Gastroesophageal sphincter (tissue), 3 donors: Measurements from ENCODE around the gene FBXW4.

Experiments used
- EP300 ChIP-seq: sonication (generic); formaldehyde crosslinking; IDR thresholded peaks from one replicate; pipeline ENCODE4 v1.6.1; 2017; ENCODE audit warnings: antibody characterized with exemption, mild to moderate bottlenecking
- POLR2A ChIP-seq, 2 donors: fragments of 450-650 bp; IDR thresholded peaks; one replicate each; pipeline ENCODE4 v1.6.1; 2017; ENCODE audit warnings: antibody characterized with exemption in 2 of 2, mild to moderate bottlenecking in 2 of 2, moderate library complexity in 1 of 2
- POLR2AphosphoS5 ChIP-seq: sonication (generic); formaldehyde crosslinking; IDR thresholded peaks from one replicate; pipeline ENCODE4 v1.6.1; 2017; ENCODE audit warnings: antibody characterized with exemption
- TF ChIP-seq, protein P1 (sequence below), 4 experiments: fragments of 200-600 bp in 2 of 4; fragments of 450-650 bp in 2 of 4; sonication (generic) in 1 of 4; IDR thresholded peaks; one replicate each; pipeline ENCODE4 v1.5.1; 2017 to 2019; ENCODE audit warnings: antibody characterized with exemption in 4 of 4, mild to moderate bottlenecking in 2 of 4, moderate library complexity in 2 of 4

DNA sequence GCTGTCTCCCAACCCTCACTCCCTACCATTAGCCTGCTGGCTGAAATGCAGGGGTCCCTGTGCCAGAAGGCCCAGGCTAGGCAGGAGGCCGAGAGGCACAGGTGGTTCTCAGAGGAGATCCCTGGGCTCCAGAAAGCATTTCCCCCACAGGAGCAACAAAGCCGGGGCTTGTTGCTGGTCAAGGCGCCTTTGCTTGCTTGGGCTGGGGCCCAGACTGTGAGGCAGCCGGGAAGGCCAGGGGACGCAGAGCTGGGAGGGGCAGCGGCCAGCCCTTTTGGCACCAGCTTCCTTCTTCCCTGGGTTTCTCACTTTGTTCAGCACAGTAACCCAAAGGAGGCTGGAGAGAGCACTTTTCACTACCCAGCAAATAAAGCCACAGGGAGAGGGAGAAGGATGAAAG lies 48.6 kb downstream of the FBXW4 start:
- TF ChIP-seq POLR2AphosphoS5 (no peak), POLR2A (IDR thresholded peaks at IDR 0.05) (no peak), EP300 (no peak)
- TF ChIP-seq, protein P1, sequence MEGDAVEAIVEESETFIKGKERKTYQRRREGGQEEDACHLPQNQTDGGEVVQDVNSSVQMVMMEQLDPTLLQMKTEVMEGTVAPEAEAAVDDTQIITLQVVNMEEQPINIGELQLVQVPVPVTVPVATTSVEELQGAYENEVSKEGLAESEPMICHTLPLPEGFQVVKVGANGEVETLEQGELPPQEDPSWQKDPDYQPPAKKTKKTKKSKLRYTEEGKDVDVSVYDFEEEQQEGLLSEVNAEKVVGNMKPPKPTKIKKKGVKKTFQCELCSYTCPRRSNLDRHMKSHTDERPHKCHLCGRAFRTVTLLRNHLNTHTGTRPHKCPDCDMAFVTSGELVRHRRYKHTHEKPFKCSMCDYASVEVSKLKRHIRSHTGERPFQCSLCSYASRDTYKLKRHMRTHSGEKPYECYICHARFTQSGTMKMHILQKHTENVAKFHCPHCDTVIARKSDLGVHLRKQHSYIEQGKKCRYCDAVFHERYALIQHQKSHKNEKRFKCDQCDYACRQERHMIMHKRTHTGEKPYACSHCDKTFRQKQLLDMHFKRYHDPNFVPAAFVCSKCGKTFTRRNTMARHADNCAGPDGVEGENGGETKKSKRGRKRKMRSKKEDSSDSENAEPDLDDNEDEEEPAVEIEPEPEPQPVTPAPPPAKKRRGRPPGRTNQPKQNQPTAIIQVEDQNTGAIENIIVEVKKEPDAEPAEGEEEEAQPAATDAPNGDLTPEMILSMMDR (IDR thresholded peaks at IDR 0.05) = no peak
